ENCODE measurements around the gene KATNBL1. TPM values are rescaled to one million over a fixed set of nuclear protein-coding genes. Genes with fewer than 3 reads are reported as not detected.

KATNBL1 gene
- total and polyA plus RNA-seq, 9 of the 15 experiments (the other 6 are each of a cell fraction or from before 2014, with no cell fraction given) = 6.6 to 46.0 (median 24.0) TPM

DNA sequence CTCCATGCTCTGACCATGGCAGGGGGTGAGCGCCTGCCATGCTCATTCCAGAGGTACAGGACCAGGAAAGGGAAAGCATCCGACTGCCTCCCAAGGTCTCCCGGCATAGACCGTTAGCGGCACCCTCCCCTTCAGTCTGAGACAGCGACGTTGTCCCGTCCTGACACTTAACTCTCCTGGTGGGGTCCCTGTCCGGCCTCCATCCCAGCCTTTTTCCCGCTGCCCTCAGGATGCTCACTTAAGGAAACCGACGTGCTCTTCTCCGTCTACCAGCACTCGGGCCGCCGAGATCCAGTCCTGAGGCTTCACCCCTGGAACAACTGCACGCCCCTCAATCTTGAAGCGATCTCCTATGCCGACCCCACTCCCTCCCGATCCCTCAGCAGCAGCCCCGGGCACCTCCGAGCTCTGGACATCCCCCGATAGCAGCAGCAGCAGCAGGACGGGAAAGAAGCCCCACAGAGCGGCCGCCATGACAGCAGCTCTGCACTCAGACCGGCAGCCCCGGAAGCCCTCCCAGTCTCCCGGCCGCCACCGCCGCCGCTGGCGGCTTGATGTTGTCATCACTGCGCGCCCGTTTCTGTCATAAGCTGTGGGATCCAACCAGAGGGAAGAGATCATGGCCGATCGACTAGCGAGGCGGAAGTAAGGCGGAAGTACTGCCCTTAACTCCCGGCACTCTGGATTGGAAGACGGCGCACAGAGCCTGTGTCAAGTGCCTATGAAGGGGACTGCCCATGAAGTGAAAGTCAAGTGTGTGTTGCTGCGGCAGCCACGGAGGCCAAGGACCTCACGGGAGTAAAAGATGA, 108.3 kb downstream of the KATNBL1 start, which contains the start of the genes EMC7 and PGBD4 (continued):
- TF ChIP-seq, protein P1, sequence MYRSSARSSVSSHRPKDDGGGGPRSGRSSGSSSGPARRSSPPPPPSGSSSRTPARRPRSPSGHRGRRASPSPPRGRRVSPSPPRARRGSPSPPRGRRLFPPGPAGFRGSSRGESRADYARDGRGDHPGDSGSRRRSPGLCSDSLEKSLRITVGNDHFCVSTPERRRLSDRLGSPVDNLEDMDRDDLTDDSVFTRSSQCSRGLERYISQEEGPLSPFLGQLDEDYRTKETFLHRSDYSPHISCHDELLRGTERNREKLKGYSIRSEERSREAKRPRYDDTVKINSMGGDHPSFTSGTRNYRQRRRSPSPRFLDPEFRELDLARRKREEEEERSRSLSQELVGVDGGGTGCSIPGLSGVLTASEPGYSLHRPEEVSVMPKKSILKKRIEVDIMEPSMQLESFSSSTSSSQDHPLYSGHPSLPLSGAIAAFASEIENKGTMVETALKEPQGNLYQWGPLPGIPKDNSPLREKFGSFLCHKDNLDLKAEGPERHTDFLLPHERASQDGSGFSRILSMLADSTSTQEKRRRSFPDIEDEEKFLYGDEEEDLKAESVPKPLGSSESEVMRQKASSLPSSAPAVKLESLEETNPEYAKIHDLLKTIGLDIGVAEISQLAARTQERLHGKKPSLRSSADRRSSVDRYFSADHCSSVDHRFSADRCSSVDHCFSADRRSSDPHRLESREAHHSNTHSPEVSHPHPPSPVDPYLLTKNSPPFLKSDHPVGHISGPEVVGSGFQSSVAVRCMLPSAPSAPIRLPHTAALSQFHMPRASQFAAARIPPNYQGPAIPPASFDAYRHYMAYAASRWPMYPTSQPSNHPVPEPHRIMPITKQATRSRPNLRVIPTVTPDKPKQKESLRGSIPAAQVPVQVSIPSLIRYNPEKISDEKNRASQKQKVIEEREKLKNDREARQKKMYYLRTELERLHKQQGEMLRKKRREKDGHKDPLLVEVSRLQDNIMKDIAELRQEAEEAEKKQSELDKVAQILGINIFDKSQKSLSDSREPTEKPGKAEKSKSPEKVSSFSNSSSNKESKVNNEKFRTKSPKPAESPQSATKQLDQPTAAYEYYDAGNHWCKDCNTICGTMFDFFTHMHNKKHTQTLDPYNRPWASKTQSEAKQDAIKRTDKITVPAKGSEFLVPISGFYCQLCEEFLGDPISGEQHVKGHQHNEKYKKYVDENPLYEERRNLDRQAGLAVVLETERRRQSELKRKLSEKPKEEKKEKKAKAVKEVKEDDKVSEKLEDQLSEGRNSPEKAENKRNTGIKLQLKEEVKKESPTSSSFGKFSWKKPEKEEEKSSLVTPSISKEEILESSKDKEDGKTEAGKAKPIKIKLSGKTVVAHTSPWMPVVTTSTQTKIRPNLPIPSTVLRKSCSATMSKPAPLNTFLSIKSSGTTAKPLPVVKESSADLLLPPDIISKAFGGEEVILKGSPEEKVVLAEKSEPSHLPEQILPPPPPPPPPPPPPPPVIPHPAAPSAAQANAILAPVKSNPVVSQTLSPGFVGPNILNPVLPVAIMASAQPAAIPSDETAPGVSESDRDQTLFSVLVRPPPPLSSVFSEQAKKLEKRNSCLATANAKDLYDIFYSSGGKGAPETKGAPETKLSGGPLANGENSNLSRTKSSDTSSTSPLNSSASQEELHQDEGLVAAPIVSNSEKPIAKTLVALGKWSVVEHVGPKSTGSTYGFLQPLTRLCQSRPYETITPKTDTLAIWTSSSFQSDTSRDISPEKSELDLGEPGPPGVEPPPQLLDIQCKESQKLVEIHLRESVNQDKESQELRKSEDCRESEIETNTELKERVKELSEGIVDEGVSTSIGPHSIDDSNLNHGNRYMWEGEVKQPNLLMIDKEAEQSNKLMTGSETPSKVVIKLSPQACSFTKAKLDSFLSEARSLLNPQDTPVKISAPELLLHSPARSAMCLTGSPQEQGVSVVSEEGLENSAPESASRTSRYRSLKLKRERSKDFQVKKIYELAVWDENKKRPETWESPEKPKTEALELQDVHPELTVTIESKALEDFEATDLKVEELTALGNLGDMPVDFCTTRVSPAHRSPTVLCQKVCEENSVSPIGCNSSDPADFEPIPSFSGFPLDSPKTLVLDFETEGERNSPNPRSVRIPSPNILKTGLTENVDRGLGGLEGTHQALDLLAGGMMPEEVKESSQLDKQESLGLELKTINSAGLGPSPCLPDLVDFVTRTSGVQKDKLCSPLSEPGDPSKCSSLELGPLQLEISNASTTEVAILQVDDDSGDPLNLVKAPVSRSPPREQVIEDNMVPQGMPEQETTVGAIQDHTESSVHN (IDR thresholded peaks at IDR 0.05; ENCODE audit: borderline replicate concordance in 1 of 2, low read depth in 1 of 2) = no peak
- TF ChIP-seq SOX6 (IDR thresholded peaks at IDR 0.05) = no peak
- TF ChIP-seq, protein P2, sequence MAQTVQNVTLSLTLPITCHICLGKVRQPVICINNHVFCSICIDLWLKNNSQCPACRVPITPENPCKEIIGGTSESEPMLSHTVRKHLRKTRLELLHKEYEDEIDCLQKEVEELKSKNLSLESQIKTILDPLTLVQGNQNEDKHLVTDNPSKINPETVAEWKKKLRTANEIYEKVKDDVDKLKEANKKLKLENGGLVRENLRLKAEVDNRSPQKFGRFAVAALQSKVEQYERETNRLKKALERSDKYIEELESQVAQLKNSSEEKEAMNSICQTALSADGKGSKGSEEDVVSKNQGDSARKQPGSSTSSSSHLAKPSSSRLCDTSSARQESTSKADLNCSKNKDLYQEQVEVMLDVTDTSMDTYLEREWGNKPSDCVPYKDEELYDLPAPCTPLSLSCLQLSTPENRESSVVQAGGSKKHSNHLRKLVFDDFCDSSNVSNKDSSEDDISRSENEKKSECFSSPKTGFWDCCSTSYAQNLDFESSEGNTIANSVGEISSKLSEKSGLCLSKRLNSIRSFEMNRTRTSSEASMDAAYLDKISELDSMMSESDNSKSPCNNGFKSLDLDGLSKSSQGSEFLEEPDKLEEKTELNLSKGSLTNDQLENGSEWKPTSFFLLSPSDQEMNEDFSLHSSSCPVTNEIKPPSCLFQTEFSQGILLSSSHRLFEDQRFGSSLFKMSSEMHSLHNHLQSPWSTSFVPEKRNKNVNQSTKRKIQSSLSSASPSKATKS (CRISPR knock-in tag; IDR thresholded peaks at IDR 0.05) = no peak
- TF ChIP-seq, protein P3, sequence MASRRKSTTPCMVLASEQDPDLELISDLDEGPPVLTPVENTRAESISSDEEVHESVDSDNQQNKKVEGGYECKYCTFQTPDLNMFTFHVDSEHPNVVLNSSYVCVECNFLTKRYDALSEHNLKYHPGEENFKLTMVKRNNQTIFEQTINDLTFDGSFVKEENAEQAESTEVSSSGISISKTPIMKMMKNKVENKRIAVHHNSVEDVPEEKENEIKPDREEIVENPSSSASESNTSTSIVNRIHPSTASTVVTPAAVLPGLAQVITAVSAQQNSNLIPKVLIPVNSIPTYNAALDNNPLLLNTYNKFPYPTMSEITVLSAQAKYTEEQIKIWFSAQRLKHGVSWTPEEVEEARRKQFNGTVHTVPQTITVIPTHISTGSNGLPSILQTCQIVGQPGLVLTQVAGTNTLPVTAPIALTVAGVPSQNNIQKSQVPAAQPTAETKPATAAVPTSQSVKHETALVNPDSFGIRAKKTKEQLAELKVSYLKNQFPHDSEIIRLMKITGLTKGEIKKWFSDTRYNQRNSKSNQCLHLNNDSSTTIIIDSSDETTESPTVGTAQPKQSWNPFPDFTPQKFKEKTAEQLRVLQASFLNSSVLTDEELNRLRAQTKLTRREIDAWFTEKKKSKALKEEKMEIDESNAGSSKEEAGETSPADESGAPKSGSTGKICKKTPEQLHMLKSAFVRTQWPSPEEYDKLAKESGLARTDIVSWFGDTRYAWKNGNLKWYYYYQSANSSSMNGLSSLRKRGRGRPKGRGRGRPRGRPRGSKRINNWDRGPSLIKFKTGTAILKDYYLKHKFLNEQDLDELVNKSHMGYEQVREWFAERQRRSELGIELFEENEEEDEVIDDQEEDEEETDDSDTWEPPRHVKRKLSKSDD (conservative IDR thresholded peaks at IDR 0.05; ENCODE audit: low read length) = peak; percentile 81
- TF ChIP-seq, protein P4, sequence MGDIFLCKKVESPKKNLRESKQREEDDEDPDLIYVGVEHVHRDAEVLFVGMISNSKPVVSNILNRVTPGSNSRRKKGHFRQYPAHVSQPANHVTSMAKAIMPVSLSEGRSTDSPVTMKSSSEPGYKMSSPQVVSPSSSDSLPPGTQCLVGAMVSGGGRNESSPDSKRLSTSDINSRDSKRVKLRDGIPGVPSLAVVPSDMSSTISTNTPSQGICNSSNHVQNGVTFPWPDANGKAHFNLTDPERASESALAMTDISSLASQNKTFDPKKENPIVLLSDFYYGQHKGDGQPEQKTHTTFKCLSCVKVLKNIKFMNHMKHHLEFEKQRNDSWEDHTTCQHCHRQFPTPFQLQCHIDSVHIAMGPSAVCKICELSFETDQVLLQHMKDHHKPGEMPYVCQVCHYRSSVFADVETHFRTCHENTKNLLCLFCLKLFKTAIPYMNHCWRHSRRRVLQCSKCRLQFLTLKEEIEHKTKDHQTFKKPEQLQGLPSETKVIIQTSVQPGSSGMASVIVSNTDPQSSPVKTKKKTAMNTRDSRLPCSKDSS (IDR thresholded peaks at IDR 0.05; ENCODE audit: low read depth, partially characterized antibody) = no peak
- no peak for TF ChIP-seq CTBP1 (IDR thresholded peaks at IDR 0.05; ENCODE audit: borderline replicate concordance)
- no peak; the same call in 1 of the 2 replicates for TF ChIP-seq LARP7 (IDR thresholded peaks at IDR 0.05)
- TF ChIP-seq GABPB1 (CRISPR knock-in tag; IDR thresholded peaks at IDR 0.05) = peak; percentile 94
- no peak for TF ChIP-seq MYNN (IDR thresholded peaks at IDR 0.05)
- TF ChIP-seq MYNN (CRISPR knock-in tag; IDR thresholded peaks at IDR 0.05) = no peak
- peak in 1 of 2 experiments; percentile 23; a peak in 1 of 4 replicates for TF ChIP-seq MAZ (CRISPR knock-in tag; conservative IDR thresholded peaks at IDR 0.05 in 1 of 2, IDR thresholded peaks at IDR 0.05 in 1 of 2)
- TF ChIP-seq ZNF175 (CRISPR knock-in tag; IDR thresholded peaks at IDR 0.05; ENCODE audit: low read depth) = no peak; the same call in 1 of the 2 replicates

Measured in K562 (cell line).